ENCODE results near the gene SP6. TPM values are rescaled to one million over a fixed set of nuclear protein-coding genes. Genes with fewer than 3 reads are reported as not detected.

The SP6 gene
- not detected for total RNA-seq

GRCh38 chr17:47850692-47851573 is at the start of gene SP6:
Gene SP6 (minus strand): TSS chr17:47851163. CDS start chr17:47848429, 2,734 bp downstream.

DNA sequence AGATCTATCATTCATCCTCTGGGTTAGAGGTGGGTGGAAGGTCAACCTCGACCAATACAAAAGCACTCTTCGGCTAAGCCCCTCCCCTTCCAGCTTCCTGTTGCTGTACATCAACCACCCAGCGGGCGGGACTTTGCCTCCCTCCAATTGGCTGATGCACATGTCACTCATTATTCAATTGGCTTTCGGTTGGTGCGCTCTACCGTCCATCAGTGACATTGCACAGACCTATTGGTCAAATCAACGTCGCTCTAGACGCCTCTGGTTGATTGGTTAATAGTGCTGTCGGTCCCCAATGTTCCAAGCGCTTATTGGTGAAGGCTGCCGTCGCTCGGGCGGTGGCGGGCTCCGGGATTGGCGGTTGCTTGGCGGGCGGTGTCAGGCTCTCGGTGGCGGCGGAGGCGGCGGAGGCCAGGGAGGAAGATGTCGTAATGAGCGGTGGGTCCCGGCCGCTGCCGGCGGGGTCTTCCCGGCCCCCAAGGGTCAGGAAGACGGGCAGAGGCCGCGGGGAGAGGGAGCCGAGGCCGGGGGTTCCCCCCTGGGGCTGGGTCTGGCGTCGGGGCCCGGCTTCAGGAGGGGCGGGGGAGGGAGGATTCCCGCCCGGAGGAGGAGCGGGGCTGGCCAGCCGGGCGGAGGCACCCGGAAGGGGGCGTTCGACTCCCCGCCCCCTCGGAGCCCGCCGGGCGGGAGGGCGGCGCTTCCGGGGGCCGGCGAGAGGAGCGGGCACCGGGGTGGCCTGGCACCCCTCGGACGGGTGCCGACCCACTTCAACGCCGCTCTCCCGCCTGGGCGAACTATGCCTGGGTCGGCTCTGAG is 45.1 kb upstream of the SP6 start, which contains the start of gene SP2:
TSS of gene SP2 (plus strand) at position 381 of the 816 bp plus-strand sequence. CDS start at position 432, 51 bp downstream.

DNA sequence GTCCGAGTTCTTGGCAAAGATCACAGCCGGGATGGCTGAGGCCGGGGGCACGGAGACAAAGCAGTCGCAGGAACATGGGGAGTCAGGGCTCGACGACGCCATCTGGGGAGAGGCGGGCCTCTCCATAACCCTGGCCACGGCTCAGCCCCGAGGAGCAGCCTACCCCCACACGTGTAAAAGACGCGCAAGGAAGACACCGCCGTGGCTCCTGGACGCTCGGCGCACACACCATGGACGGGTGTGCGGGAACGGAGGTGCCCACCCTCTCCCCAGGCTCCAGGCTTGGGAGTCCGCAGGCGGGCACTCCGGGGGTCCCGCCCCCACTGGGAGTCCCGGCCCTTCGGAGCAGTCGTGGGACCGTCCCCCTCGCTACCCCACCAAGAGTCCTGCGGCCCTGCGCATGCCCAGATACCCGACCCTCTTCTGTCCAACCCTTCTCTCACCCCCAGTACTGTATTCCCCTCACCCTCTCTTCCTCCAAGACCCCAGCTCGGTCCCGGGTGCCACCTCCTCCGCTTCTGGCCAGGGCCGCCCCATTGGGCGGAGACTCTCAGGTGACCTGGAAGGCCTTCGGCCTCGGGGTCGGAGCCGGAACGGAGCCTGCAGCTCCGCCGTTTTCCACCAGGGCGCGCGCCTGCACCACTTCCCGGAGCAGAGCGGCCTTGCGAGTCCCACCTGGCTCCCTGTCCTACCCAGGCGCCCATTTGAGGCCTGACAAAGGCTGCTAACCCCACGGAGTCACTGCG is 10.0 kb downstream of the SP6 start, which contains the start of gene SCRN2:
TSS of gene SCRN2 (minus strand) at position 532 of the 746 bp plus-strand sequence. CDS start at position 102, 430 bp downstream.

GRCh38 chr17:47831003-47831933 is 19.7 kb downstream of the SP6 start, which contains the start of the genes LRRC46 and MRPL10:
Gene LRRC46 (plus strand): TSS chr17:47831670. CDS start chr17:47831990, 320 bp downstream.
Gene MRPL10 (minus strand): TSS chr17:47831541. CDS start chr17:47831511, 30 bp downstream.

DNA sequence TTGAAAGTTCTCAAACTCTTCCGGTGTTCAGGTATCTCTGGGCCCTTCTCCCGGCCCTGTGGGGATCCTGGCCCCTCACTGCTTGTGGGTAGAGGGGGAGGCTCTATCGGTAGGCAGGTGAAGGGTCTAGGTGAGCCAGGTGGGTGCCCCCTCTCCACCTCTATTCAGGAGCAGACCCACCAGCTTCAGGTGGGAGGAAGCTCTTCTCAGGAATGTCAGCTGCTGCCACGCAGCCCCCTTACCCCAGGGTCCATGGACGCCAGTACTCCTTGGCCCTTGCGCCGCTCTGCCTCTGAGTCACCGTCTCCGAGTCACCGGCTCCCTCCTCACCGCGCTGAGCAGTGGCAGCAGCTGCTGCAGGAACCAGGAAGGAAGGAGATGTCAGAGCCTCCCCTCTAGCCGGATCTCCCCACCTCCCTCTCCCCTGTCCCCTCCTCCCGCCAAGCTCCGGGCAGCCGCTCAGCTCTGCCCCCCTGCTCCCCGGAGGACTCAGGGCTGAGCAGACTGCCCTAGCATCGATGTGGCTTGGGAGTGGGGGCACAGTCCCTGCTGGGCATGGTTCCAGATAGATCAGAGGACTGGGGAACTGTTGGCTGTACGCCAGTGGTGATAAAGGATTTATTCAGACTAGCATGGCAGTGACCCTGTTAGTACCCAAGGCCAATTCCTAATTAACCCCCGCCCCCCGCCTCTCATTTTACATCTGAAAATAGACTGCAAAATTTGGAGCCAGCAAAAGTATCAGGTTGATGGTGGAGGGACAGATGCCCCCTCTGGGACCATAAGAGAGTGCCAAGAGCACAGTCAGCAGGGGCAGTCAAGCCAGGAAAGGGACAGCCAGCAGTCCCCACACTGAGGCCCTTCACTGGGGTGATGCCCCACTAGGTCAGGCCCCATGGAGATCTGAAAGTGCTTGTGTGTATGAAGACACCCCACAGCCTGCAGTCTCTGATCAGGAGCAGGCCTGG is 29.3 kb downstream of the SP6 start, which contains the start of gene OSBPL7:
TSS of gene OSBPL7 (minus strand) at position 371 of the 968 bp plus-strand sequence. CDS start 1,516 bp downstream, outside the sequence.

Other genes starting within 250 kb of the SP6 start
- 100 to 1,000 TPM; 263 to 375 TPM for gene KPNB1, start 201.2 kb downstream of the SP6 start, total RNA-seq
- 1 to 10 TPM; 5.3 to 7.6 TPM for gene TBKBP1, start 157.0 kb downstream of the SP6 start, total RNA-seq
- not detected for gene TBX21, start 117.9 kb downstream of the SP6 start, total RNA-seq
- gene OSBPL7, start 29.4 kb downstream of the SP6 start, total RNA-seq = 1 to 10 TPM; 8.0 to 8.9 TPM
- gene MRPL10, start 19.6 kb downstream of the SP6 start, total RNA-seq = 10 to 100 TPM; 20.6 to 37.3 TPM
- under 1 TPM in 1 of 2 donors, not detected in 1; 0.33 TPM for gene LRRC46, start 19.5 kb downstream of the SP6 start, total RNA-seq
- 10 to 100 TPM; 15.0 to 18.2 TPM for gene SCRN2, start 9.9 kb downstream of the SP6 start, total RNA-seq
- 1 to 10 TPM; 3.8 to 4.7 TPM for gene SP2, start 45.1 kb upstream of the SP6 start, total RNA-seq
- gene PNPO, start 90.4 kb upstream of the SP6 start, total RNA-seq = 10 to 100 TPM; 37.2 to 39.3 TPM
- gene PRR15L, start 106.7 kb upstream of the SP6 start, total RNA-seq = not detected
- gene CDK5RAP3, start 120.0 kb upstream of the SP6 start, total RNA-seq = 10 to 100 TPM; 41.6 to 42.7 TPM
- gene COPZ2, start 186.6 kb upstream of the SP6 start, total RNA-seq = 10 to 100 TPM; 11.4 to 11.7 TPM
- gene NFE2L1, start 197.2 kb upstream of the SP6 start, total RNA-seq = 10 to 100 TPM; 87.1 to 89.2 TPM